ENCODE measurements around the gene FNBP1L.

Gene FNBP1L

GRCh38 chr1:93592551-93592949 is 144.6 kb downstream of the FNBP1L start:
- no peak for DNase-seq (ENCODE audit: low spot score)

GRCh38 chr1:93593854-93594602 is 146.1 kb downstream of the FNBP1L start:
- no peak for DNase-seq (ENCODE audit: low spot score)

GRCh38 chr1:93594603-93594880 is 146.6 kb downstream of the FNBP1L start:
- DNase-seq (ENCODE audit: low spot score) = no peak

- DNase-seq (ENCODE audit: low spot score) = no peak
These were observed 147.3 kb downstream of the FNBP1L start for GRCh38 chr1:93595266-93595665.

GRCh38 chr1:93595743-93596142 is 147.8 kb downstream of the FNBP1L start:
- no peak for DNase-seq (ENCODE audit: low spot score)

GRCh38 chr1:93596329-93597089 is 148.6 kb downstream of the FNBP1L start:
- DNase-seq (ENCODE audit: low spot score) = no peak

- DNase-seq (ENCODE audit: low spot score) = no peak
These were observed 149.8 kb downstream of the FNBP1L start for GRCh38 chr1:93597709-93598108.

- DNase-seq (ENCODE audit: low spot score) = no peak
These were observed 150.5 kb downstream of the FNBP1L start for GRCh38 chr1:93598396-93598795.

- no peak for DNase-seq (ENCODE audit: low spot score)
These were observed 151.0 kb downstream of the FNBP1L start for GRCh38 chr1:93598861-93599439.

- DNase-seq (ENCODE audit: low spot score) = no peak
These were observed 151.6 kb downstream of the FNBP1L start for GRCh38 chr1:93599479-93599878.

GRCh38 chr1:93600663-93601062 is 152.7 kb downstream of the FNBP1L start:
- DNase-seq (ENCODE audit: low spot score) = no peak

GRCh38 chr1:93601686-93602085 is 153.8 kb downstream of the FNBP1L start:
- peak; percentile 45 for DNase-seq (ENCODE audit: low spot score)

GRCh38 chr1:93602101-93602500 is 154.2 kb downstream of the FNBP1L start:
- no peak for DNase-seq (ENCODE audit: low spot score)

- DNase-seq (ENCODE audit: low spot score) = no peak
These were observed 155.2 kb downstream of the FNBP1L start for GRCh38 chr1:93603106-93603505.

- no peak for DNase-seq (ENCODE audit: low spot score)
These were observed 155.7 kb downstream of the FNBP1L start for GRCh38 chr1:93603601-93604000.

All from COLO829 (cell line).